HG03457 (cell line): Measurements from ENCODE around the gene TMED10.
"Not testable (repeated sequence)": the region's sequence is repeated elsewhere in the genome, so short reads cannot be mapped to it uniquely, and the experiment has no call there.

Experiments used
- ATAC-seq: cut with Tn5 transposase; IDR thresholded peaks from one replicate; pipeline ENCODE4 v1.9.1; 2021; ENCODE audit warnings: moderate number of reproducible peaks; ENCODE audit not compliant: unreplicated experiment

Gene TMED10

GRCh38 chr14:75162631-75163030 is 13.8 kb downstream of the TMED10 start:
- ATAC-seq: no peak

GRCh38 chr14:75158843-75159614 is 17.4 kb downstream of the TMED10 start:
- ATAC-seq: no peak

- no peak for ATAC-seq
These were observed 19.5 kb downstream of the TMED10 start for GRCh38 chr14:75156901-75157300.

- ATAC-seq: no peak
These were observed 20.3 kb downstream of the TMED10 start for GRCh38 chr14:75156111-75156510.

GRCh38 chr14:75155169-75155568 is 21.2 kb downstream of the TMED10 start:
- ATAC-seq: no peak

GRCh38 chr14:75153295-75153694 is 23.1 kb downstream of the TMED10 start:
- no peak for ATAC-seq

GRCh38 chr14:75151851-75152250 is 24.6 kb downstream of the TMED10 start:
- ATAC-seq: no peak

GRCh38 chr14:75150637-75151036 is 25.8 kb downstream of the TMED10 start:
- ATAC-seq: not testable (repeated sequence)

- ATAC-seq: no peak
These were observed 26.3 kb downstream of the TMED10 start for GRCh38 chr14:75150150-75150549.

GRCh38 chr14:75147423-75148071 is 28.9 kb downstream of the TMED10 start:
- ATAC-seq: no peak

GRCh38 chr14:75144944-75145343 is 31.5 kb downstream of the TMED10 start:
- no peak for ATAC-seq

- ATAC-seq: no peak
These were observed 32.5 kb downstream of the TMED10 start for GRCh38 chr14:75143761-75144527.

- no peak for ATAC-seq
These were observed 33.9 kb downstream of the TMED10 start for GRCh38 chr14:75142494-75142893.

- no peak for ATAC-seq
These were observed 34.4 kb downstream of the TMED10 start for GRCh38 chr14:75141967-75142366.

GRCh38 chr14:75141062-75141461 is 35.4 kb downstream of the TMED10 start:
- ATAC-seq: no peak

GRCh38 chr14:75140620-75141019 is 35.8 kb downstream of the TMED10 start:
- ATAC-seq: no peak

- ATAC-seq: no peak
These were observed 37.2 kb downstream of the TMED10 start for GRCh38 chr14:75139185-75139584.

GRCh38 chr14:75138492-75138891 is 37.9 kb downstream of the TMED10 start:
- ATAC-seq: no peak

GRCh38 chr14:75134644-75135043 is 41.8 kb downstream of the TMED10 start:
- ATAC-seq: no peak

- ATAC-seq: no peak
These were observed 42.8 kb downstream of the TMED10 start for GRCh38 chr14:75133597-75133996.

- ATAC-seq: no peak
These were observed 43.9 kb downstream of the TMED10 start for GRCh38 chr14:75132382-75133086.
